CD4-positive, alpha-beta T cell treated with Interleukin-15 for 4 hours (primary cell): Measurements from ENCODE around the gene SPCS2.

Experiments used
- DNase-seq: peaks from one replicate; pipeline ENCODE4 v3.0.0-alpha.2; 2020; ENCODE audit warnings: low spot score

The SPCS2 gene

DNA sequence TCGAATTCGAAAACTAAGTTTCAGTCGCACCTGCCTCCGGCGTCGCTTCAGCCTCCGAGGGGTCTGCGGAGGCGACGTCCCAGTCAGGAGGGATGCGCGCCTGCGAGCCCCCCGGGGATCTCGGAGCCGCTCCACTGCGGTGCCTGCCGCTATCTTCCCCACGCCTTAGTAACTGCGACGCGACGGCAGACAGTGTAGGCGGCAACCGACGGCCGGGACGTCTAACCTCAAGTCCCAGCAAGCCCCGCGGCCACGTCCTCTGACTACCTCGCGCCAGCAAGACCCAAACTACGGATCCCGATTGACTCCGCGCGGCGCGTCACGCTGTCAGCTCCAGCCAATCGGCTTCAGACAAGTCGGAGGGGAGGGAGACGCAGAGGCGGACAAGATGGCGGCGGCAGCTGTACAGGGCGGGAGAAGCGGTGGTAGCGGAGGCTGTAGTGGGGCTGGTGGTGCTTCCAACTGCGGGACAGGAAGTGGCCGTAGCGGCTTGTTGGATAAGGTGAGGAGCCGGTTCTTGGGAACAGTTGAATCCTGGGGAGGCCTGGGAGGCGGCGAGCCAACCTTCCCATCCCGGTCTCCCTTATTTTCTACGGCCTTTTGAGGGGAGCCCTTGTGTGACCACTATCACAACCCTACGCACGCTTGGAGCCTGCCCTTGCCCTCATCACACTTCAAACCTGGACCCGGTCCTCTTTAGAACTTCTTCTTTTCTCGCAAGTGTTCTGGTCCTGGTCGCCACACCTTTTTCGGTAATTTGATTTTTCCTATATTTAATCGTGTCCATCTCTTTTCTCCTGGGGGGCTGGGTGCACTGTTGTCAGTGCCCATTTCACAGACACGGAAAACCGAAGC lies at the start of gene SPCS2, which contains the start of gene XRRA1:
SPCS2 (plus strand) TSS at position 369 of the 855 bp plus-strand sequence; CDS start at position 389, 20 bp downstream.
XRRA1 (minus strand) TSS at position 194 of the 855 bp plus-strand sequence. CDS start 8,213 bp downstream, outside the sequence.
- DNase-seq, result peak; percentile 97

DNA sequence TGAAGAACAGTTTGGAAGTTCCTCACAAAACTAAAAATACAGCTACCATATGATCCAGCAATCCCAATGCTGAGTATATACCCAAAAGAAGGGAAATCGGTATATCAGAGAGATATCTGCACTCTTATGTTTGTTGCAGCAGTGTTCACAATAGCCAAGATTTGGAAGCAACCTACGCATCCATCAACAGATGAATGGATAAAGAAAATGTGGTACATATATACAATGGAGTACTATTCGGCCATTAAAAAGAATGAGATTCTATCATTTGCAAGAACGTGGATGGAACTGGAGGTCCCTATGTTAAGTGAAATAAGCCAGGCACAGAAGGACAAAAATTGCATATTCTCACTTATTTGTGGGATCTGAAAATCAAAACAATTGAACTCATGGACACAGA lies 46.7 kb upstream of the SPCS2 start:
- DNase-seq, result no peak

DNA sequence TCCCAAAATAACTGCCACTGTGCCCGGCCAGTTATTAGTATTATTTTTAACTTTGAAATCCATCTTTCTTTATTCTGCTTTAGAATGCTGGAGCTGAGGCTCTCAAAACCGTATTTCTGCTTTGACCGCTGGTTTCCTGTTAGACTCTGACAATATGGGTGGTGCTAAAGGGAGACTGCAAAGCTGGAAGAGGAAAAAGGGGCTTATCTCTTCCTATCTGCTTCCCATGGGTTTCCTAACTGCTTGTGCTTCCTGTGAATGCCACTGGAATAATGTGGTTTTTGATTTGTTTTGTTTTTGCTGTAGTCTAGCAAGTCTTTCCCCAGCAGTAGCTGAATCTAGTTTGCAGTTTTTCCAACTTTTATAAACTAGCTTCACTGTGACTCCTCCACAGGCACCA lies 43.7 kb upstream of the SPCS2 start:
- DNase-seq, result no peak

DNA sequence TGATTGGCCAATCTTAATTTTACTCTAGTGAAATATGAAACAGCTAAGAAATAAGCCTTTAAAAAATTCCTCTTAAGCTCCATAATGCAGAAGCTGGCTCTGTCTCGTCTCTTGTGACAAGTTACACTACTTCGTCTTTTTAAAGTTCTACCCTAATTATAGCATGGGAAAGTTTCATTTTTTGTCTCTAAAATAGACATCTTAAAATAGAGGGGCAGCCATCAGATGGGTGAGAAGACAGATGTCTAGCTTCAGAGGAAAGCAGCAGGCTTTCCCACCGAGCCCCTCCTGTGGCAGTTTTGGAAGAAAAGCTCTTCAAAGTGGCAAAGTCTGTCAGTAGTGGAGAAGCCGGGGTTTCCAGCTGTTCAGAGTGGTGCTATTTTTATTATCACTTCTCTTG lies 39.7 kb upstream of the SPCS2 start:
- DNase-seq, result no peak

DNA sequence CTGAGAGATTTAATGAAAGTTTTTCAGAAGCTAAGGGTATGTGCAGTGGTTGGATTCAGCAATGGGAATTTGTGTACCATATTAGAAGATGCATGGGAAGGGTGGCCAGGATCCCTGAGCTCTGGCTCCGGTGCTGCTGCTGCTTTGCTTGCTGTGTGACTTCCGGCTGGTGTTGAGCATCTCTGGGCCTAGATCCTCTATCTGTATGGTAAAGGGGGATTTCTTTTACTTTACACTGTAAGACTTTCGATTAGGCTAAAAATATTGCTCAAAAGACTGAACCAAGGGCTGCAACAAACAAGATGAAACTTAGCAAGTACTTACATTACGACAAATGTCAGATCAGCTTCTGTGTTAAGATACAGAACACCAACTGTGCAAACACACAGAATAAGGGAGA lies 39.3 kb upstream of the SPCS2 start:
- no peak for DNase-seq

DNA sequence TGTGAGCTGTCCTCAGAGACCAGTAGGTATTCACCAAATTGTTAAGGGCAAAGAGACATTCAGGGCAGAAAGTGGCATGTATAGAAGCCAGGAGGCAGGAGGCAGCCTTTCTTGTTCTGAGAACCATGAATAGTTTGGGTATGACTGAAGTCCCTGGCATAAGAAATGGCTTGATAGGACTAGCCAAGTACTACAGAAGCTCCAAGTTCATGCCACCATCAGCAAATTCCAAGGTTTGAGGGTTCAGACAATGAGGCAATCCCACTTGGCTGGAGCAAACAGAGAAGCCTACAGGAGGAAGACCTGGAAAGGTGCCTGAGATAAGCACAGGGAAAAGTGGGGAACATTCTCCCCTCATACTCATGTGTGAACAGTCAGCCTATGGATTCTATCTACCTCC lies 25.9 kb upstream of the SPCS2 start:
- no peak for DNase-seq

DNA sequence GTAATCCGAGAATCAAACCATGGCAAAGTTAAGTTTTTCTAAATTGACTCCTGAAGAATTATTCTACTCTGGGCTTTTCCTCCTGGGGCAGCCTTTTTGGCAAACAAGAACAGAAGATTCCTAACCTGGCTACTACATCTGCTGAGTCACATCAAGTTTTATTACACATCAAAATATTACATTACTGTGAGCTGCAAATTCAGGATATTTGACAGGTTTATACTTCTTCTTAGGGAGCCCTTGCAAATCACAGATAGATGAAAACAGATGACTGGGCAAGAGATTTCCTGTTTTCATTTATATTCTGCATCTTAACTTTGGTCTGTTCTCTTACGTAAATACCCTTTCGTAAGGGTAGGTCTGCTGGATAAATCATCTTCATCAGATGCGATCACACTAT lies 23.8 kb upstream of the SPCS2 start:
- DNase-seq, result no peak

DNA sequence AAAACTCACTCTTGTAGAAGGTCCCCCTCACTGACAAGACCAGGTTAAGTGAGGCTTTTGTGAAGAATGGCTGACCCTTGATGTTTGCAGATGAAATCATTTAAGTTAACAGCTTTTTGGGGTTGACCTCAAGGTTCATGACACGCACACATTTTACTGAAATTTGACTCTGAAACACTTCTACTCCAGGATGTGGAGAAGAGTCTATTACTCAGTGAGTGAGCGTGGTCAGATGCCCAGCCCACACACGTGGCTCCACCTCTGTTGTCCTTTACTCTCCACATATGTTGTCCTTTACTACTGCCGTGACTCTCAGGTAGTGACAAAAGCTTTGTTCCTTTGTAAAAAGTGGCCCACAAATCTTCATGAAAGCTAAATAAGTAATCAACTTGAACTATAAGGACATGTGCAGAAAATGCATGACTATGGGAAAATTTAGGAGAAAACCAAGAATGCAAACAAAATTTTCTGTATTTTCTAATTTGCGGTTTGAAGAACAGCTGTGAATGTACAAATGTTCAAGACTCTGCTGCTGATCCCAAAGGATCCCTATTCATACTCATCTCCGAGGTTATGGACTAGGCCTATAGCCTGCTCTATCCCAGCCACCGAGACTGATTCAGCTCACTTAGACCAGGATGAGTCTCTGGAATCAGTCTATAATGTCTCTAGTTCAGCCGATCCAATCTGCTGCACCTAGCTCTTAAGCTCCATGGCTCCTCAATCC lies 22.6 kb upstream of the SPCS2 start:
- DNase-seq, result no peak

DNA sequence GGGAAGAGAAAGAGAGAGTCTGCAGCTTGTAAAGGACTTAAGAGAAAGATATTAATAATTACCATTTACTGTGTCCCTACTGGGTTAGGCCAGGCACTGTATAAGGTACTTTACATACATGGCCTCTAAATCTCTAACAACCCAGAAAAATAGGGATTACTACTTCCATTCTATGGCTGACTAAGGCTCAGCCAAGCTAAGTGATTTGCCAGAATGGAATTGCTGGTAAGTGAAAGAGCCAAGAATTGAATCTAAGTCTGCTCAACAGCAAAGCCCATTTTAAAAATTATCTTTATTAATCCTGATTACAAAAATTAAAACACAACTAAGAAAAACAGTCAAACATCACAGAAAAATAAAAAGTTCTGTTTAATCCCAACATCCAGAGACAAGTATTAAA lies 21.6 kb upstream of the SPCS2 start:
- no peak for DNase-seq

DNA sequence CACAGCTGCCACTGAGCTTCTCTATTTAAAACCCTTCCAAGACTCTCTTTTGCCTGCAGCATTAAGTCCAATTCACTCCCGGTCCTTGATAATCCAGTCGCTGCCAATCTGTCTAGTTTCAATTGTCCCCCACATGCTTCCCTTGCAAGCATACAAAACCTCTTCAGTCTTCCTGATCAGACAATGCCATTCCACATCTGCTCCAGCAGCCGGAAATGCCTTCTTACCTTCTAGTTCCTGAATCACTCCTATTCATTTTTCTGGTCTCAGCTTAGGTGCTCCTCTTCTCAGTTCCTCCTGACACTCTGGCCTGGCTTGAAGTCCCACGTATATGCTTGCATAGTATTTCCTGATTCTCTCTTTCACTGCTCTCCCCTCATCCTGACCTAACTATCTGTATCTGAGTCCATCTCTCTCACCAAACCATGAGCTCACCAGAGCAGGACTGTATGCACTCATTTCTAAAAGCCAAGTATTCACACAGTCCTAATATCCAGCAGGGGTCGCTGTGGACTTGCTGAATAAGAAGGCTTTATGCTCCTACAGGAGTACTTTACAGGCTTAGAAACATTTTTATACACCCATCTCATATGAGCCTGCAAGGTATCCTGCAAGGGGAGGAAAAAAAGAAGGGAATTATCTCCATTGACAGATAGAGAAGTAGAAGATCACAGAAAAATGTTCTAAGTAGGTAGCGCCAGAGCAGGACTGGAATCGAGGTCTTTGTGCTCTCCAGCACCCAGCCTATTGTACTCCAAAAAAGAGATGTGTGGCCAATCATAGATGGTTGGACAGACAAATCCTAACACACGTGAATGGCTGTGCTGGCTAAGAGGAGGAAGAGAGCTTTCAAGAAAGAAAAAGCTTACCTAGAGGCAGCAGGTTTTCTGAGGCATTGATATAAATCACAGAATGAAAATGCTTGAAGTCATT lies 19.4 kb upstream of the SPCS2 start:
- peak; percentile 72 for DNase-seq

DNA sequence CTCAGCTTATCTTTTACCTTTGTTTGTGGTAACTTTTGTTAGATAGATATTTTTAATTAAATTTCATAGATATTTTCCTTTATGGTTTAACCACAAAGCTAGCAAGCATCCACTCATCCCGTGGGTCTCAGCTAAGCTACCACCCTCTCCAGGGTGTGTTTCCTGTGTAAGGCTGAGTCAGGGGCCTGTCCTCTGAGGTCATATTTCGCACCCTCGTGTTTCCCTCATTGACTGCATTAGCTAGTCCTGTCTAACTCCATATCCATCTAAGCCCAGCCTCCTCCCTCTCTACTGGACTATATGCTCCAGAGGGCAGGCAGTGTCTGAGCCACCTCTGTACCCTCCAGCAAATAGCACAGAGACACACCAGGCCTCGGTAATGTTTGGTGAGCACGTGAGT lies 16.9 kb upstream of the SPCS2 start:
- DNase-seq, result no peak

DNA sequence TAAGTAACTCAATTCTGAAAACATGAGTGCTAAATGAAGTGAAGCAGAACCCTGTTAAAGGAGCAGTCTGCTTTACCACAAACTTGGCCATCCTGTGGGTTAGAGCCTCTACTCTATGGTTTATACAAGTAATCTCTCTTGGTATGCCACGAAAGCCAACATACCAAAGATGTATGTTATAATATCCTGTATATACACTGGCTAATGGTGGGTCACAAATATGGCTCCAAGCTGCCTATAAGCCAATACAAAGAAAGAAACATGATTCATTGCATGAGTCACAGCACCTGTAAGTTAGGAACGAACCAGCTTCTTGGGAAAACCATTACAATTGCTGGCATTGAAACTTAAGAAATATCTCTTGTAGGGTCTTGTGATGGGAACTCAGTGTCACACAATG lies 16.3 kb upstream of the SPCS2 start:
- DNase-seq, result no peak

DNA sequence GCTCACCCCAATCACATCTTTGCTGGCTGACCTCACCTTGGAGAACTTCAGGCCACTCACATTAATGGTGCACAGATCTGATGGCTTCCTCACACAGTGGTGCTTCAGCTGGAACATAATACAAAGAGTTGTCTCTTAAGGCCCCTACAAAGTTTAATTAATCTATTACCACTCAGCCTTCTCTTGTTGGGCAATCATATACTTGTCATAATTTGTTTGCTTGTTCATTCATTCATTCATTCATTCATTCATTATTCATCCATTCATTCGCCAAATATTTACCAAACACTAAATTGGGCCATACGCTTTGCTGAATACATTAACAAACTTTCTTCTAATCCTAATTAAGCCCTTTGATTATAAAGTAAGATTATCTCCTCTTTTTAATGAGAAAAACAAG lies 15.3 kb upstream of the SPCS2 start:
- no peak for DNase-seq

DNA sequence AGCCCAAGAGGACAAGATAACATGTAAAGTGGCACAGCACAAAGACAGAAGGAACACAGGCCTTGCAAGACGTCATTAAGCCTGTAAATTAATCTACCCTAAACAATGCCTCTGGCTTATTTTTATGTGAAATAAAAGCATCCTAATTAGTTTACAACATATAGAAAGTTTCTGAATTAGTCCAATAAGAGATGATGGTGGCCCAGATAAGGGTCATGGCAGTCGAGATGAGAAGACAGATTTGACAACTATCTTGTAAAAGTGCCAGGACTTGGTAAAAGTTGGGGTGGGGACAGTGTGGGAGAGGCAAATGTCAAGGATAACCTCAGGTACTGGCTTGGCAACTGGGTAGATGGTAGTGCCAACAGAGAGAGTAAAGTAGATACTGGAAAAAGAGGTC lies 13.8 kb upstream of the SPCS2 start:
- DNase-seq, result no peak

DNA sequence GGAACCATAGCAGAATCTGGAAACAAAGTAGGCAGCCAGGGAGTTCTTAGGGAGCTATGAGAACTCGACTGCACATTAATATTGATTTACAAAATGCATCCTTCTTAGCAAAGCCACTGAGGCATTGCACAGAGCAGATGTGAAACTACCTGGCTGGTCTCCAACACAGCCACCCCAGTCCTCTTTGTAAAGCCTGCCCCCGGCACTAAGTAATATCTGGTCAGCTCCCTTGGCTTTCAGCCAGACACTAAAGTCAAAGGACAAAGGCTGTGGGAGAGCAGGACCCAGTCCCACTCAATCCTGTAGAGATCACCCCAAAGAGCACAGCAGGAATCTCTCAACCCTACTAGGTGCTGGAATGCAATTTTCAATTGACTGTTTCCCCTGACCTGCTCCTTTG lies 13.0 kb upstream of the SPCS2 start:
- no peak for DNase-seq

DNA sequence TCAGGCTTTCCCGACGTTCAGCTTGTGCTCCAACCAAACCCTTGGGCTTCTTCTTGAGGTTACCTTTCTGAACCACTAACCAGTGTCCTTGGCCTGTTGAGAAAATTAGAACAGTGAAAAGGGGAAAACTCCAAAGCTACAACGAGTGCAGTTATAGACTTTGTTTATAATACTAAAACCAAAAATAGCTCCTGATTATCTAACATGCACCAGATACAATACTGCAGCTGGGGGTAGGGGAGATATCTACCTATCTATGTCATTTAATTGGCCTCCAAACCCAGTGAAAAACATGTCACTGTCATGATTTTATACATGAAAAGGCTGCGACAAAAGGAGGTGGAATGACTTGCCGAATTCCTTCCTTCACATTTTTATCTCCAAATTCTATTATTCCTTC lies 12.1 kb upstream of the SPCS2 start:
- no peak for DNase-seq

DNA sequence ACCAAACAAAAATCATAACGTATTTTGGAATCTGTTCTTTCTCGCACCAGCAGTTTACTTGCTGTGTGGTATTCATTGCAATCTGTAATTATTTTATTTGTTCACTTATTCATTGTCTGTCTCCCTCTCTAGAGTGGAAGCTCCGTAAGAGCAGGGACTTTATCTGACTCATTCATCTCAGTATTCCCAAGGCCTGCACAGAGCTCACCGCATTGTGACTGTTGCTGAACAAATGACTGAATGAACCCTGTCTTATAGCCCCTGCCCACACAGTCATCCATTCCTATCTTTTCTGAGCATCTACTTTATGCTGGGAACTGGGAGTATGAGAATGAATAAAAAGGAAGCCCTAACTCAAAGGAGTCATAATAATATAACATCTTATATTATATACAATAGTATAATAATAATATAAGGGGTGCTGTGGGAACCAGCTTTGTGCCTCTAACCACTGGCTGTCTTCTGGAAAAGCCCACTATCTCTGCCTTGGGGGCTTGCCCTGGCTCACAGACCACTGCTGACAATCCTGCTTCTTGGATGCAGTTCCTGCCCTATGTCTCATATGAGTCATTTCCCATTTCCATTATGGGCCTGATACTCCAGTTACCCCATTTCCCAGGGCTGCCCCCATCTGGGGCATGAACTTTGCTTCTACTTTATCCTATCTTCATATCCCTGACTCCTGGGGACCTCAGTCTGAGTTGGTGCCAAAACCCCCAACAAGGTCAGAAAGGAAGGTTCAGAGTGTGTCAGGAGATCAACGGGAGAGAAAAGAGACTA lies 11.2 kb upstream of the SPCS2 start:
- no peak for DNase-seq

DNA sequence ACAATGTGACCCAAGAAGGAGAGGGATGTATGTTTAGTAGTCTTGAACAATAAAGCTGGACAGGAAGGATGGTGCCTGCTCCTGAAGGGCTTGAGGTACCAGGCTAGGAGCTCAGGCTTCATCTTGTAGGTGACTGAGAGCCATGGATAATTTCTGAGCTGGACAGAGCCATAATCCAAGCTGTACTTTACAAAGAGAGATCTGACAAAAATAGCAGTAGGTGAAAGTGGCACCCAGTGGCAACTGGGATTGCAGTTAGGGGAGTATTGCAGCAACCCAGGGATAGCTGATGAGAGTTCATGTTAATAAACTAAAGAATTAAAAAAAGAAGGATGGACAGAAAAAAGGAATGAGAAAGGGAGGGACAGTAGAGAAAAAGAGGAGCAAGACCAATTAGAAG lies 7.6 kb upstream of the SPCS2 start:
- no peak for DNase-seq

DNA sequence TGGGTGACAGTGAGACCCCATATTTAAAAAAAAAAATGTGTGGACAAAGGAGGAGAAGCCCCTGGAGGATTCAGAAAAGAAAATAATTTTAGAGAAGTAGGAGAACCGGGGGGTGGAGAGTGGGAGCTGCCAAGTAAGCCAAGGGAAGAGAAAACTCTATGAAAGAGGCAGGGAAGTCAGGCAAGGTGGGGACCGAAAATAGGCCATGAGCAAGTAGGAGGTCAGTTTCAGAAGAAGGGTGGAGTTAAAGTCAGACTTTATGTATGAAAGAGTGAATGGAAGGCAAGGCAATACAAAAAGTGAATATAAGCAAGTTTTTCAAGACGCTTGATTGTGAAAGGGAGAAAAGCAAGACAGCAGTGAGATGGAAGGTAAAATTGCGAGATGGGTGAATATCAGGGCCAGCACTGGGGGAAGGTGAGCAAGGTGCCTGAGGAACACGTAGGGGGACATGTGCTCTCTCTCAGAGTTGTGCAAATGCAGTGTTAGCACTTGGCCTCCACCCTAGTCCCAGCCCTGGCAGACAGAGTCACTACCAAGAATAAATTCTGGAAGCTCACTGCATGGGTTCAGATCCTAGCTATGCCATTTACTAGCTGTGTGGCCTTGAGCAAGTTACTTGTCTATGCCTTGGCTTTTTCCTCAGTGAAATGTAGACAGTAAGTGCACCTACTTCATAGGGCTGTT lies 6.8 kb upstream of the SPCS2 start:
- no peak for DNase-seq

DNA sequence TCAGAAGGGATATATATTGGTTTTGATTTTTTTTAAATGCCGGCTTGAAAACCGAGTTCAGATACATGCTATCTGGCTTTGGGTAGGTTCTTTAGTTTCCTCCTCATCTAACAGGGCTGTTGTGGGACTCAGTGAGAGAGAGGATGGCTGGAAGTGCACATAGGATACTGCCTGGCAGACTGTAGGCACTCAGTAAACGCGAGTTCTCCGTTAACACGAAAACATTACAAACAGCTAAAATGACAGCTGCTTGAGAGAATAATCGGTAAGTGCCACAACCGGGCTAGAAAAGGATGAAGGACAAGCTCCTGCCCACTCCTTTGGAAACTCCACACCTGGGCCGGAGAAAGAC lies 544 bp upstream of the SPCS2 start:
- DNase-seq, result peak; percentile 3

DNA sequence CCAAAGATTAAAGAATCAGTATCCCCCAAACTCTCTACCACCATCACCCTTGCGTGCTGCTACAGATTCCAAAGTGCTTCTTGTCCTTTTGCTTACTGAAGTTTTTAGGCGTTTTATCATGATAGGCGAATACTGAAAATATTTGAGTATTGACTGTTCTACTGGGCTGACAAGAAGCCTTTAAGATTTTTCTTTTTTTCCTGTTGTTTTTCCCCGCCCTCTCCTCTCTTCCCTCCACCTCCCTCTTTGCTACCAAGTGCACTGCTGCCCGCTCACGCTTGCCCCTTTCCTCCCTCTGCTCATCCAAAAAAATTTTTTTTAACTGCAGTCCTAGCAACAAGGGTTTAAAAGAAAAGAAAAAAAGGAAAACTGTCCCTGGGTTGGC lies 679 bp downstream of the SPCS2 start:
- DNase-seq, result no peak
